GM18507 (cell line): Measurements from ENCODE around the gene PPFIA2.
"Not testable (repeated sequence)": the region's sequence is repeated elsewhere in the genome, so short reads cannot be mapped to it uniquely, and the experiment has no call there.

Experiments
- DNase-seq: peaks from one replicate; pipeline ENCODE4 v3.0.0; 2011; ENCODE audit warnings: low read depth; ENCODE audit not compliant: insufficient read length; ENCODE audit errors: extremely low spot score
- FAIRE-seq: peaks from 2 replicates; lab custom pipeline; 2011; peaks lifted over from hg19 to GRCh38; lab: Jason Lieb, UNC

PPFIA2 gene

DNA sequence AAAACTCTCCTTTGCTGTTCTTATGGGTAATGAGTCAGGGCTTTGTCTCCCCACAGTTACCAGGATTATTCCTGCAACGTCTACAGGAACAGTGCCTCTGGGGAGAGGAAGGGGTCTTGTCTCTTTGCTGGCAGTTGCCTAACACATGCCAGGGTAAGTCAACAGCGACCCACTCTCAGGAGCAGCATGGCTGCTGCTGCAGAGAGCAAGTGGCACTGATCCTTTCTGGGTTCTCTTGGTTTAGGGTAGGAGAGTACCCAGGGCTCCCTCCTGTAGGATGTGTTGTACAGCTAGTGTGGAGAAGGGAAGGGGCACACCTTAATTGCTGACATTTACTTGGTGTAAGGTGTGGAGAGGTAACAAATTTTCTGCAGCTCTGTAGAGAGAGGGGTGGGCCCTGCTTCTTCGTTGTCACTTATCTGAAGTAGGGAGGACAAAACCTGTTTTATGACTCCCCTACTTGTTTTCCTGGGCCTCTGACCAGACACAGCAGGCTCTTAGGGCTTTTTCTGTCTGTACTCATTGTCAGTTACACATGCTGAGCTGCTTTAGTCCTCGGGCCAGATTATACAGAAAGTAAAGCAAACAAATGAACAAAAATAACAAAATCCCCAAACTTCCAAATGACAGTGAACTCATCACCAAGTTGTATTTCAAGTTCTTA, 513.1 kb downstream of the PPFIA2 start:
- DNase-seq (no peak), FAIRE-seq (no peak)

DNA sequence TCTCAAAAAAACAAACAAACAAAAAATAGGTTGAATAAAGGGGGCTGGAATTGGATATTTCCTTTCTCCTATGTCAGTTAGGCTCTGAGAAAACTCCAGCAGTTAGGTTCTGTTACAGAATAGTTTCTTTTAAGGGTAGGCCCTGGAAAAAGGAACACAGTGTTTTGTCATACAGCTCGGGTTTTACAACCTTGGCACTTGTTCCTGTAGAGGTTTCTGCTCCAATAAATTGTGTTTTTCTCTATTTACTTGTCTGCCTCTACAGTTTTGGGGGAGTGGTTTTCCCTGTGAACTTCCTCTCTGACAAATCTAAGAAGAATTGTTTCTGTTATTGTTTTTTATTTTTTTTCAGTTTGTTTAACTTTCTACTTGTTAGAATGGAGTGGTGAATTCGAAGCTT, 513.7 kb downstream of the PPFIA2 start:
- DNase-seq (no peak), FAIRE-seq (no peak)

GRCh38 chr12:81231574-81232368, 527.4 kb downstream of the PPFIA2 start:
- no peak for FAIRE-seq
- DNase-seq = no peak

GRCh38 chr12:81229759-81230158, 529.4 kb downstream of the PPFIA2 start:
- DNase-seq (no peak), FAIRE-seq (no peak)

GRCh38 chr12:81224626-81225025, 534.5 kb downstream of the PPFIA2 start:
- FAIRE-seq (no peak), DNase-seq (no peak)

DNA sequence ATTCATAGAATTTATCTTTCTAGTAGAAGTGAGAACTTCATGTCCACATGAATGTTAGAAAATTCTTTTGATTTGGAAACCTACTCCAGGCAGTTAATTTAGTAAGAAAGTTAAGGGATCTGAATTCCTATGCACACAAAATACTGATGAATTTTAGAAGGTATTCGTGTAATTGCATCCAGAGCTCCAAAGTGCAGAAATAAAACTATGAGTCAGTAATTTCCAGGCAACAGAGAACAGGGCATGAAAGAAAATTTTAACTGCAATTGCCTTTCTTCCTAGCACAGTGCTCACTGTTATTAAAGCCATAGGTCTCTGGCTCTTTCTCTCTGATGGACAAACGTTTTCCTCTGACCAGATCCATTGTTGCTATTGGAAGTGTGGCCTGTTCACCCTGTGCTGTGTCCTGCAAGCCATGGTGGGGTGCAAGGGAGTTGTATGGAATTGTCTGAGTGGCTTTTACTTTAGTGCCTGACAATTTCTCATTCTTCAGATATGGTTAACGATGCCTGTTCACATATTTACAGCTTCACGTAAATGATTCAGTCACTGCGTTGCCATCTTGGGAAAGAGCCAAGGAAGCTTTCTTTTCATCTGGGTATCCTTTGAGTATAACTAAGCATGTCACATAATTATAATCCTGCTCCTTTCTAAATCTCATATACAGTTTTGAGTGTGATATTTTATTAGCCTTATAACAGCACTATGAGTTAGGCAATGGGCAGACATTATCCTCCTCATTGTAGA, 536.1 kb downstream of the PPFIA2 start:
- DNase-seq (no peak), FAIRE-seq (no peak)

- FAIRE-seq (no peak), DNase-seq (no peak)
Measured at GRCh38 chr12:81221681-81222080, 537.5 kb downstream of the PPFIA2 start.

DNA sequence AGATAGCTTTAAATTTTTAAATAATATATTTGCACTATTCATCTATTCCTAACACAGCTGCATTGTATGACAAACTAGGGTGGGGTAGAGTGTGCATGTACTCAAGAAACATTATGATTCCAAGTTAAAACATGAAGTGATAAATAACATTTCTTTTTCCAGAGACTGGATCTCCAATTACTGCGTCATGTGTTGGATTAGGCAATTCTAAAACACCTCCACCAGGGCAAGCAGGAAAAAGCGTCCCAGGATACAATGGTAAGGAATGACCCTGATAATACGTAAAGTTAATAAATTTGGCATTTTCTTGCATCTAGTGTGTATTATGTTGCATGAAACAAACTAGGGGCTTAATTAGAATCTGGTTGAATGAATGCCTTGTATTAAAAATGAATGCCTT, 542.4 kb downstream of the PPFIA2 start:
- FAIRE-seq = no peak
- DNase-seq = no peak

- FAIRE-seq (no peak), DNase-seq (no peak)
Measured at GRCh38 chr12:81212996-81213696, 546.0 kb downstream of the PPFIA2 start.

- no peak for FAIRE-seq
- DNase-seq = no peak
Measured at GRCh38 chr12:81211306-81211705, 547.8 kb downstream of the PPFIA2 start.

GRCh38 chr12:81209772-81210225, 549.4 kb downstream of the PPFIA2 start:
- not testable (repeated sequence) for FAIRE-seq, DNase-seq

DNA sequence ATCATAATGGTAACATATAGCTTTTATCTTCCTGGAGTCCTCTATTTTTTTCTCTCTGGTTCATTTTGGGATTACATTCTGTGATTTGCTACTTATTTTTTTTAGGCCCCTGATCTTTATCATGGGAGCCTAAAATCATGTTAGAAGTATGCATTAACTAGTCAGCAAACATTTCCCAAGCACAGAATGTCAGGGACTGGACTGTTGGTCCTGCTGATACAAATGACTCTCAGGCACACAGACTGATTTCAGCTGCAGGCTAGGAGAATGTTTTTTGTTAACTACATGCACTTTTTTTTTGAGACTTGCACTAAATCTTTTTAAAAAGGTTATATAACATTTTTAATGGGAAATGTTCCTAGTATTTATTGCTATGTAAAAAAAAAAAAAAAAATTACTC, 550.1 kb downstream of the PPFIA2 start:
- FAIRE-seq = no peak
- no peak for DNase-seq

GRCh38 chr12:81208187-81208911, 550.8 kb downstream of the PPFIA2 start:
- no peak for FAIRE-seq
- DNase-seq = no peak
